ENCODE data around the gene ITPR1. TPM values are rescaled to one million over a fixed set of nuclear protein-coding genes. Genes with fewer than 3 reads are reported as not detected.
"Not testable (repeated sequence)": the region's sequence is repeated elsewhere in the genome, so short reads cannot be mapped to it uniquely, and the experiment has no call there.

ITPR1 gene
- total RNA-seq, 1 experiment from 2014 or later: 5.8 TPM

- DNase-seq (ENCODE audit: low spot score): no peak
Observed at GRCh38 chr3:4596612-4597011, 103.5 kb downstream of the ITPR1 start.

DNA sequence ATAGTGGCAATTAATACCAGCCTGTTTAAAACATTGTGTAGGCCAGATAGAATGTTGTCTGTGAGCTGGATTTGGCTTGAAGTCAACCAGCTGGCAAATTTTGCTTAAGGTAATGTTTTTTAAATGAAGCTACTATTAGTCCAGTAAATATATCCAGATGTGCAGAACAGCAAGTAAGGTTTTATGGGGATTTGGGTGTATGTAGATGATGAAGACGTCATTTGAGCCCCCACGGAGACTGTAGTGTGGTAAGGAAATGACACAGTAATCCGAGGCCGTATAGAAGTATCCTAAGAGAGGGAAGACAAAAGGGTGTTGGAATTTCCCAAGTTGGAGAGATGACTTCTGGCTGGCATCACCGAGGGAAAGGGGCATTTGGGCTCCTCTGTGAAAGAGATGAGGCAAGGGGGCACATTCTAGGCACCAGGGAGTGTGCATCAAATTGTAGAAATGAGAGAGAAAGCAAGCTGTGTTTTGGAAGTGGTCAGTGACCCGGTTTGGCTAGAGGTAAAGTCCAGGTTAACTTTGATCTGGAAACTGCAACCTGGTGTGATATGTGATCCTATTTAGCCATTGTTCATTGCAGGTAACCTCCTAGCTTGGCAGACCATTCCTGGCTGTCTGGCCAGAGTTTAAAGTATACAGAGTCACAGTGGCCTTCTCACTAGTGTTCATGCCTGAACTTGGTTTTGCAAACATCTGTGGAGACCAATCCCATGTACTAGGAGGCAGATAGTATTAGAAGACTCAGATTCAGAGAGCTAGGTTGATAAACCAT is 104.2 kb downstream of the ITPR1 start:
- peak; percentile 48 for DNase-seq (ENCODE audit: low spot score)

- not testable (repeated sequence) for DNase-seq (ENCODE audit: low spot score)
Observed at GRCh38 chr3:4598232-4598631, 105.1 kb downstream of the ITPR1 start.

GRCh38 chr3:4599612-4600011 is 106.5 kb downstream of the ITPR1 start:
- DNase-seq (ENCODE audit: low spot score): no peak

DNA sequence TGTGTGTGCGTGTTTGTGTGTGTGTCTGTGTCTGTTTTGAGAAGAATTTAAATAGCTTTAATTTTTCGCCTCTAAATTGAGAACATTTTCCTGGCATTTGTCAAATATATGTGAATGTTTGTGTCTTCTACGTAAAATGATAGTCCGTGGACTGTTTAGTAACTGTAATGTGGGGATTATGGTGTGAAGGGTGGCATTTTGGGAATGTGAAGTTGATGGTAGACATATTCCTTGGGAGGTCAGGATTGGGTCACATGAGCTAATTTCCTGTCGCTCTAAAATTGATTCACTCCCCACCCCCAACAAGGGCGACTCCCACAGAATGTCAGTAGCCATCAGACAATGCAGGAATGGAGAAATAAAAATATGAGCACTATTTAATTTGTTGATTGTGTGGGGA is 107.3 kb downstream of the ITPR1 start:
- DNase-seq (ENCODE audit: low spot score): no peak

DNA sequence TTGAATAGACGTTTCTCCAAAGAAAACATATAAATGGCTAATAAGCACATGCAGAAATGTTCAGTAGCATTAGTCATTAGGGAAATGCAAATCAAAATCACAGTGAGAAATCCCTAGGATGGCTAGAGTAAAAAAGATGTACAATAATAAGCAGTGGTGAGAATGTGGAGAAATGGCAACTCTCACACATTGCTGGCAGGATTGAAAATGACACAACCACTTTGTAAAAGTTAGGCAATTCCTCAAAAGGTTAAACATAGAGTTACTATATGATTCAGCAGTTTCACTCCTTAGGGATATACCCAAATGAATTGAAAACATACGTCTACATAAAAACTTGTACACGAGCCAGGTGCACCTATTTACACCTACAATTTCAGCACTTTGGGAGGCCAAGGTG is 108.7 kb downstream of the ITPR1 start:
- DNase-seq (ENCODE audit: low spot score): no peak

DNA sequence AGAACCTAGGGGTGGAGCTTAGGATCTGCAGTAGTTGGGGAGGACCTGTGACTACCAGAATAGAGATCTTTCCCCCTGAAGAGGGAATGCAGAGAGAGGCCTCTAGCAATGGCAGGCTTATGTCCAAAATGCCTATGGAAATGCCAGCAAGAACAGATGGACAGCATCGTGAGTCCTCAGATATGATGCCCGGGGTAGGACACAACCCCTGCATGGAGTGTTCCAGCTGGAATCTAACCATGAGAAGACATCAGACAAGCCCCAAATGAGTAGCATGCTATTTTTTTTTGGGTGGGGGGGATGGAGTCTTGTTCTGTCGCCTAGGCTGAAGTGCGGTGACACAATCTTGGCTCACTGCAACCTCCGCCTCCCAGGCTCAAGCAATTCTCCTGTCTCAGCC is 111.5 kb downstream of the ITPR1 start:
- no peak for DNase-seq (ENCODE audit: low spot score)

GRCh38 chr3:4606911-4607310 is 113.8 kb downstream of the ITPR1 start:
- no peak for DNase-seq (ENCODE audit: low spot score)

GRCh38 chr3:4613366-4613765 is 120.2 kb downstream of the ITPR1 start:
- DNase-seq (ENCODE audit: low spot score): no peak

- no peak for DNase-seq (ENCODE audit: low spot score)
Observed at GRCh38 chr3:4614070-4614469, 120.9 kb downstream of the ITPR1 start.

DNA sequence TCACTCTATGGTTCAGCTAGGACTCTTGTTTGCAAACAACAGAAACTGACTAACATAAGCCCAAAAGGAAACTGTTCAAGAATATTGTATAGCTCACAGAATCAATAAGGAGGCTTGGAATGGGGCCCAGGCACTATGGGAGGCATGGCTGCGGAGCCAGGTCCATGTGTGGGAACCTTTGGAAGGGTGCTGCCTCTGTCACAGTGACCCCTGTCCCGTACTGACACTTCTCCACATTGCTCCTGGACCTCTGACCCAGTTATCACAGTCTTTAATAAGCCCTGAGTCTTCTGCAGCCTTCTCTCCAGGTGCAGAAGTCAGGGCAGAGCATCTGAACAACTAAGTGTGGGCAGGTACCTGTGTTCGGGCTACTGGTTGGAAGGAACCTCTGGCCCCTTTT is 121.8 kb downstream of the ITPR1 start:
- DNase-seq (ENCODE audit: low spot score): no peak

DNA sequence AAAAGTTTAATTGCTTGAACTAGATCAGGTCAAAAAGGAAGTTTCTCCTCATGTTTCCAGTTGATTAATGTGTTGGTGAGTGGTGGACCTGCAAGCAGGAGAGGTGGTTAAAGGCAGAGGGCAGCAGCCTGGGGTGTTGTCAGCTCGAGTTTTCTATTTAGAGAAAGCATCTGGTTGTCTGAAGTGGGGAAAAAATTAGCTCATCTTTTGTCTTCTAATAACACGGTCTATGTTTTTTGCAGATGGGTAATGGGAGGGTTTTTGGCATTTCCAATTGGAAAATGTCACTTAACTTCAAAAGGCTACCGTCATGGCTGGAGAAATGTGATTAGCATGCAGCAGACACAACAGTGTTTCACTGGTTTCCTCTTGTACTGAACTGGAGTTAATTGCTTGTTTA is 122.6 kb downstream of the ITPR1 start:
- DNase-seq (ENCODE audit: low spot score): no peak

- no peak for DNase-seq (ENCODE audit: low spot score)
Observed at GRCh38 chr3:4623421-4623999, 130.4 kb downstream of the ITPR1 start.

GRCh38 chr3:4627651-4628375 is 134.7 kb downstream of the ITPR1 start:
- no peak for DNase-seq (ENCODE audit: low spot score)

- DNase-seq (ENCODE audit: low spot score): no peak
Observed at GRCh38 chr3:4629095-4630007, 136.2 kb downstream of the ITPR1 start.

DNA sequence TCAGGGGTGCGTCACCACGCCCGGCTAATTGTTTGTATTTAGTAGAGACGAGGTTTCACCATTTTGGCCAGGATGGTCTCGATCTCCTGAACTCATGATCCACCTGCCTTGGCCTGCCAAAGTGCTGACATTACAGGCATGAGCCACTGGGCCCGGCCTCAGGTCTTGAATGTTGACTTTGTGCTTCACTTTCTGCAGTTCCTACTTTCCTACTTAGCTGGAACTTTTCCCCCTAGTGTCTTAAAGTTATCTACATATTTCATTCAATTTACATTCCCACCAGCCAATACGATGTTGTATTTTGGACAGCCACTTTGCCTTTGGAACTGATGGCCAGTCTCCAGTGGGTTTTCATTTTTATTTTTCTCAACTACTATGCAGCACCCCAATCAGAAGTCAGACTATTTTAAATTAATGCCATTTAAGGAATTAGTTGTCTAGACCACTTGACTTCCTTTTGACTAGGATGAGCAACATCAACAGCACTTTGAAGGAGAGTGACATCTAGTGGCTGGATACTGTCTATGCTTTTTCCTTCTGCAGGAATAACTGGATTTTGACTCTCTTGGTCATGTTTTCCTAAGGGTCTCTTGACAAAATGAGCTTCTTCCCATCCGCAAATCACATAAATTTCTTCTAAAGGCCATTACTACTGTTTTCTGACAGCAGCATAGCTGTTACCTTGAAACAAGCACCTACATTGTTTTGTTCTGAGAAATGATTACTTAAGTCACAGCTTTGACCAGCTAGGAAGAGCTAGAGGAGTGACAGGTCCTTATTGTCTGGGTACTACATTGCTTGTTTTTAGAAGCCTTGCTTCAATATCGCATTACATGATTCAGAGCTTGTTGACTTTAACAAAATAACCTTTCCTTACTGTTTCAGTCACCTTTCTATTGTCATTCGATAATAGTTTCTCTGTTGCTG is 140.2 kb downstream of the ITPR1 start:
- DNase-seq (ENCODE audit: low spot score): peak; percentile 62

GRCh38 chr3:4634894-4635293 is 141.7 kb downstream of the ITPR1 start:
- DNase-seq (ENCODE audit: low spot score): no peak

GRCh38 chr3:4637265-4637664 is 144.1 kb downstream of the ITPR1 start:
- no peak for DNase-seq (ENCODE audit: low spot score)

DNA sequence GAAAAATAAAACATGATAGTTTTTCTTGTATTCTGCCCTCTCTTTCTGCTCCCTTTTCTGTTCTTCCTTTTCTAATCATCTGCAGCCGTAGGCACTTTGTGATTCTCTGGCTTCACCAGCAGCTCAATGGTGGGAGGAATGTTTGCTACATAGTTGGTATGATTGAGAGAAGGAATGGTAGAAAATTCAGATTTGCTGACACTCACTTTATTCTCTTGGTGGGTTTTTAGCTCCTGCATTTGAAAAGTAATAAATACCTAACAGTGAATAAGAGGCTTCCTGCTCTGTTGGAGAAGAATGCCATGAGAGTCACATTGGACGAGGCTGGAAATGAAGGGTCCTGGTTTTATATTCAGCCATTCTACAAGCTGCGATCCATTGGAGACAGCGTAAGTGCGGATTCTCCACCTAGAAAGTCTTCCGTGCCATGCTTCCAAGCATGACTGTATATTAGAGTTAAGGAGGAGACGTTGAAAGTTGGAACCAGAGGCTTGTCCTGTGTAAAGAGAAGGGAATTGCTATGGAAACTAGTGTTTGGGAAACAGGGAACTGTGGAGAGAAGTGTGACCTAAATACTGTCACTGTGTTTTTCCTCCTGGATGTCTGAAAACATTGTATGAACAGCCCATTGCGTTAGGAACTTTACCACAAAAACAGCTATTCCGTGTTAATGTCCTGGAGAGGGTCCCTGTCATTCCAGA is 148.9 kb downstream of the ITPR1 start:
- no peak for DNase-seq (ENCODE audit: low spot score)

DNA sequence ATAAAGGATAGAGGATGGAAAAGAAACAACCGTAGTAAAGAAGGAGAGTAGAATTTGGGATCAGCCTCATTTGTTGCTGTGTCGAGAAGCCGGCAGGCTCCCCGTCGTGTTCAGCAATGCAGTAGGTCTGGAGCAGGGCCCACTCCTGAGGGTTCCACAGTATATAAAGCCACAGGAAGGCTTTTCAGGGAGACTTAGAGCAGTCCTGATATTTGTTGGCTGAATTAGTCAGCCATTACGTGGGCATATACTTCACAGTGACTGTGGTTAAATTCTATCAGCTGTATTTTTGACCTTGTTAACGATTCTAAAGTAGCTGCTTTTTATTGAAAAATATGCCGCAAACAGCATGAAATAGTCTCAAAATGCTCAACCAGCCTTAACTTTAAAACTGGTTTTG is 149.5 kb downstream of the ITPR1 start:
- DNase-seq (ENCODE audit: low spot score): no peak
